ENCODE results near the gene LPP.

LPP gene

DNA sequence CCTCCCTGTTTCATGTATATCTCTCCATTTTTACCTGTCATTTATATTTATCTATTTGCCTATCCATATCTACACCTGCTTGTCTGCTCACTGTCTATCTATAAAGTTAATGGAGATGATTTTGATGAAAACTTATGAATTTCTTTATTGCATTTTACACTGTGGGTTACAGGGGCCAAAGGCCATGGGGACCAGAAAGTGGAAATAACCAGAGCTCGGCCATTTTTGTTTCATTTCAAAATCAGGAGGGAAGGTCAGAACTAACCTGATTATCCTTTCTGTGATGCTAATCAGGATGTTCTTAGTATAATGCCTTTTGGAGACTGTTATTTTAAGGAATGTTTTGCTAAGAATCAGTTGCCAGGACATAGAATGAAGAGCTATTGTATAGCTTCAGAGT is 147.2 kb downstream of the LPP start:
- DNase-seq (ENCODE audit: extremely low spot score): no peak
- POLR2A ChIA-PET: no interaction called here
- CTCF ChIA-PET: no interaction called here
- TF ChIP-seq FOXK2 (IDR thresholded peaks at IDR 0.05) (no peak), TARDBP (IDR thresholded peaks at IDR 0.05) (no peak), LEF1 (IDR thresholded peaks at IDR 0.05; ENCODE audit: borderline replicate concordance) (no peak), FOXM1 (IDR thresholded peaks at IDR 0.05; ENCODE audit: borderline replicate concordance) (no peak), HDGF (IDR thresholded peaks at IDR 0.05; ENCODE audit: borderline replicate concordance) (no peak), NFRKB (IDR thresholded peaks at IDR 0.05) (no peak), ELF4 (IDR thresholded peaks at IDR 0.05) (no peak), SP1 (IDR thresholded peaks at IDR 0.05) (no peak), FOXA1 (IDR thresholded peaks at IDR 0.05) (no peak), BHLHE40 (IDR thresholded peaks at IDR 0.05; ENCODE audit: borderline replicate concordance) (no peak), SUZ12 (IDR thresholded peaks at IDR 0.05) (no peak), ZNF384 (IDR thresholded peaks at IDR 0.05) (no peak), L3MBTL2 (conservative IDR thresholded peaks at IDR 0.05) (no peak), CTBP1 (IDR thresholded peaks at IDR 0.05; ENCODE audit: borderline replicate concordance) (no peak), ARNT (IDR thresholded peaks at IDR 0.05) (no peak)
- TF ChIP-seq, protein P1, sequence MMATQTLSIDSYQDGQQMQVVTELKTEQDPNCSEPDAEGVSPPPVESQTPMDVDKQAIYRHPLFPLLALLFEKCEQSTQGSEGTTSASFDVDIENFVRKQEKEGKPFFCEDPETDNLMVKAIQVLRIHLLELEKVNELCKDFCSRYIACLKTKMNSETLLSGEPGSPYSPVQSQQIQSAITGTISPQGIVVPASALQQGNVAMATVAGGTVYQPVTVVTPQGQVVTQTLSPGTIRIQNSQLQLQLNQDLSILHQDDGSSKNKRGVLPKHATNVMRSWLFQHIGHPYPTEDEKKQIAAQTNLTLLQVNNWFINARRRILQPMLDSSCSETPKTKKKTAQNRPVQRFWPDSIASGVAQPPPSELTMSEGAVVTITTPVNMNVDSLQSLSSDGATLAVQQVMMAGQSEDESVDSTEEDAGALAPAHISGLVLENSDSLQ (IDR thresholded peaks at IDR 0.05): no peak

DNA sequence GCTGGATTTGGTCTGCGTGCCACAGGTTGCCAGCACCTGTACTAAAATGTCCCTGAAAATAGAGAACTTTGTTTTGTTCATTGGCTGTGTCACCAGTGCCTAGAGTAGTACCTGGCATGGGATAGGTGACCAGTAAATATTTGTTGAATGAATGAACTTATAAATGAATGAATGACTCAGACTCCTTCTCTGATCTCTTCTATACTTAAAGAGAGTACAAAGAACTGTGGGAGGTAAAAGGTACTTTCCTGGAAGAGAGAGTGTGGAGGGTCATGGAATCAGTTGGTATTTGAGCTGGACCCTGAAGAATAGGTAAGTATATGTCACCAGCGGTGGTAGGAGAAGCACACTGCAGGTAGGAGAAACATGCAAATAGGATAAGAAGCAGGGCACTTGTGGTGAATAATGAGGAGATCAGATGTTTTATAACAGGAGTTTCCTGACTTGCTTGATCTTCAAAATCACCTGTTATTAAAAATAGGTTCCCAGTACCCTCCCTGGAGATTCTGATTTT is 149.4 kb downstream of the LPP start:
- ChIA-PET POLR2A (no interaction called here), CTCF (no interaction called here)
- no peak for TF ChIP-seq ARNT (IDR thresholded peaks at IDR 0.05)
- TF ChIP-seq LEF1 (IDR thresholded peaks at IDR 0.05; ENCODE audit: borderline replicate concordance): no peak
- TF ChIP-seq, protein P1 (IDR thresholded peaks at IDR 0.05): no peak
- TF ChIP-seq L3MBTL2 (conservative IDR thresholded peaks at IDR 0.05): no peak
- TF ChIP-seq SUZ12 (IDR thresholded peaks at IDR 0.05): no peak
- no peak for TF ChIP-seq FOXK2 (IDR thresholded peaks at IDR 0.05)
- no peak for TF ChIP-seq ELF4 (IDR thresholded peaks at IDR 0.05)
- no peak for TF ChIP-seq FOXA1 (IDR thresholded peaks at IDR 0.05)
- no peak for TF ChIP-seq CTBP1 (IDR thresholded peaks at IDR 0.05; ENCODE audit: borderline replicate concordance)
- no peak for TF ChIP-seq BHLHE40 (IDR thresholded peaks at IDR 0.05; ENCODE audit: borderline replicate concordance)
- no peak for DNase-seq (ENCODE audit: extremely low spot score)

DNA sequence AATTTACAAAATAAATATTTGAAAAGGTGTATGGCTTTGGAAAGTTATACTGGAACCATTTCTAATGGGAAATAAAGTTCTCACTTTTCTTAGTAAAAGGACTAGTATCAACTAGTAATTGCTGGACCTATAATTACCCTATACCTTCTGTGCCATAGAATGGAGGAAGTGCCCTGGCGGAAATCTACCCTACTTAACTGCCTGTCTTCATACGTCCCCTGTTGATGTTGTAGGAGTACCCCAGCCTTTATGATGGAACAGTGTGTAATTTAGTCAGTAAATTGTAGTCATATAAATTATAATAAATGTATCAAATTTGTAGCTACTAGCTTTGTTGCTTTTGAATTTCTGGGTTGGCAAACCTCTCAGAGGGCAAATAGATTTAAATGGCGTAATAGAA is 149.9 kb downstream of the LPP start:
- CTCF ChIA-PET: no interaction called here
- DNase-seq (ENCODE audit: extremely low spot score): no peak
- TF ChIP-seq SUZ12 (IDR thresholded peaks at IDR 0.05): no peak
- no peak for TF ChIP-seq BHLHE40 (IDR thresholded peaks at IDR 0.05; ENCODE audit: borderline replicate concordance)
- TF ChIP-seq NFRKB (IDR thresholded peaks at IDR 0.05): no peak
- TF ChIP-seq LEF1 (IDR thresholded peaks at IDR 0.05; ENCODE audit: borderline replicate concordance): no peak
- no peak for TF ChIP-seq SP1 (IDR thresholded peaks at IDR 0.05)
- no peak for TF ChIP-seq L3MBTL2 (conservative IDR thresholded peaks at IDR 0.05)
- no peak for TF ChIP-seq TARDBP (IDR thresholded peaks at IDR 0.05)
- TF ChIP-seq FOXK2 (IDR thresholded peaks at IDR 0.05): no peak
- TF ChIP-seq FOXA1 (IDR thresholded peaks at IDR 0.05): no peak
- no peak for TF ChIP-seq CTBP1 (IDR thresholded peaks at IDR 0.05; ENCODE audit: borderline replicate concordance)
- TF ChIP-seq HDGF (IDR thresholded peaks at IDR 0.05; ENCODE audit: borderline replicate concordance): no peak
- TF ChIP-seq ELF4 (IDR thresholded peaks at IDR 0.05): no peak
- no peak for TF ChIP-seq ARNT (IDR thresholded peaks at IDR 0.05)
- TF ChIP-seq, protein P1 (IDR thresholded peaks at IDR 0.05): no peak
- TF ChIP-seq ZNF384 (IDR thresholded peaks at IDR 0.05): no peak
- TF ChIP-seq FOXM1 (IDR thresholded peaks at IDR 0.05; ENCODE audit: borderline replicate concordance): no peak
- POLR2A ChIA-PET: no interaction called here

DNA sequence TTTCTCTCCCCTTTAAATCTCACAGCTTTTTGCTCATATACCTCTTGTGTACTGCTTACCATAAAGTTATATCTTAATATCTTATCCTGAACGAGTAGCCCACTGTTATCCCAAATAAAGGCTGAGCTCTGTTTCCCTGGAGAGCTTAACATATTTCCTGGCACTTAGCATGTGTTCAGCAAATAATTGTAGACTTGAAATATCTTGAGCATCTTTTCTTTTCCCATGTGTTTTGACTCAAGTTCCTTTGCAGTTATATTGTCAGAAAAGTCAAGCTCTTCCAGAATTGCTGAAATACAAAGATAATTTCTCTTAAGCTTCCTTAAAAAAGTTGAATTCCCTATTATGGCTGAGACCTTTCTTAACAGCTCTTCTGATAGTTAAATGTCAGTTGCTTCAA is 150.5 kb downstream of the LPP start:
- DNase-seq (ENCODE audit: extremely low spot score): no peak
- TF ChIP-seq BHLHE40 (IDR thresholded peaks at IDR 0.05; ENCODE audit: borderline replicate concordance) (no peak), TARDBP (IDR thresholded peaks at IDR 0.05) (no peak), ELF4 (IDR thresholded peaks at IDR 0.05) (no peak), FOXK2 (IDR thresholded peaks at IDR 0.05) (no peak), FOXA1 (IDR thresholded peaks at IDR 0.05) (no peak)
- CTCF ChIA-PET: no interaction called here
- POLR2A ChIA-PET: no interaction called here

DNA sequence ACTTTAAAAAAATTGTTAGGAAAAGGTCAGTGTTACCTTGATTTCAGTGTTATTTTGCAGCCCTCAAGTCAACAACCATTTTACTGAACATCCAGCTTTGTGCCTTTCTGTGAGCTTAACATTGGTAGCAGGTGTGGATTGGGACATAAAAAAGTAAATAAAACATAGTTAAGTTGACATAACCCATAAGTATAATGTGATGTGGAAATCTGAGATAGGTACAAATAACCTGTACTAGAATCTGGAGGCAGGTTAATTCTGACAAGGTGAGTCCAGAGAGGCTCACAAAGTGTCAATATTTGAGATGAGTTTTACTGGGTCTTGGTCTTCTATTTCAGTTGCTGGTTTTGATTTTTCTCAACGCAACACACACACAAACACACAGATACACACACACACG is 151.3 kb downstream of the LPP start:
- TF ChIP-seq NFRKB (IDR thresholded peaks at IDR 0.05) (no peak), HDGF (IDR thresholded peaks at IDR 0.05; ENCODE audit: borderline replicate concordance) (no peak), SP1 (IDR thresholded peaks at IDR 0.05) (no peak), SUZ12 (IDR thresholded peaks at IDR 0.05) (no peak), ARNT (IDR thresholded peaks at IDR 0.05) (no peak), FOXA1 (IDR thresholded peaks at IDR 0.05) (no peak)
- TF ChIP-seq, protein P1 (IDR thresholded peaks at IDR 0.05): no peak
- POLR2A ChIA-PET: no interaction called here
- no peak for DNase-seq (ENCODE audit: extremely low spot score)
- CTCF ChIA-PET: no interaction called here

DNA sequence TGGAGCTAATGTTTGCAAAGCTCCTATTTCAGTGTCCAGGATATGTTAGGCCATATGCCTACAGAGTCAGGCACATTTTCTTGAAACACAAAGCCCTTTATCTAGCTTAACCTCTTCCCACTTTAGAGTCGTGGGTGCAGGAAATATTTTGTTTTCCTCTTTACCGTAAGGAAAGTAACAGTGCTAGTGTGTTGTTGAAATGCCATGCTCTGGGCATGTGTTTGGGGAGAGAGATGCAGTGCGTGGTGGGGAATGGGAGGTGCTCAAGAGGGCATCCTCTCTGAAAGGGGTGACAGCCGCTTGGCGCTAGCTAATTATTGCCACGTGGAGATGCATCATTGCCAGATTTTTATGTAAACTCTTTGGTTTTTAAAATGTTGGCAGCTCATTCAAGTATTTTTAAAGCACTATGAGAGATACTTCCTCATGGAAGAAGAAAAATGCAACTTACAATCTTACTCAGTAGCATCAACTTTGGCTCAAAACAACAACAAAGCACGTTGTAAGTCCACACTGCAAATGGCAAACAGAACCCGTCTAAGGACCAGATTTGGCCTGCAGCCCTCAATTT is 152.6 kb downstream of the LPP start:
- no peak for DNase-seq (ENCODE audit: extremely low spot score)
- TF ChIP-seq FOXM1 (IDR thresholded peaks at IDR 0.05; ENCODE audit: borderline replicate concordance): no peak
- ChIA-PET POLR2A (no interaction called here), CTCF (interaction anchor here (0.6 kb wide), 1 partner anchor 902 kb away, joined by 7 read pairs; no protein-coding TSS in a partner anchor)
